Adrenal gland (tissue), 5 donors: Measurements from ENCODE around the gene MACROD2.

ENCODE experiments used
- CTCF ChIP-seq, 6 experiments: fragments of 450-650 bp in 4 of 6; fragments of 200-600 bp in 2 of 6; sonication (generic) in 1 of 6; IDR thresholded peaks; 1 replicate in 5 of 6; 2 replicates in 1 of 6; pipeline versions ENCODE4 v1.5.1 to v1.8.0; 2016 to 2021; ENCODE audit warnings: antibody characterized with exemption in 6 of 6, mild to moderate bottlenecking in 2 of 6, moderate library complexity in 1 of 6
- POLR2A ChIP-seq, 2 donors: fragments of 450-650 bp; IDR thresholded peaks; one replicate each; pipeline ENCODE4 v1.6.1; 2017; ENCODE audit warnings: antibody characterized with exemption in 2 of 2, mild to moderate bottlenecking in 2 of 2, moderate library complexity in 1 of 2
- donor health status: DM: no; HTN: no; CAD: no.

GRCh38 chr20:15625981-15626380 is 1630.7 kb downstream of the MACROD2 start:
- no peak for TF ChIP-seq CTCF (IDR thresholded peaks at IDR 0.05)
- no peak for TF ChIP-seq POLR2A (IDR thresholded peaks at IDR 0.05)
